Activated CD4-positive, alpha-beta T cell treated with anti-CD3 and anti-CD28 coated beads, Interleukin-2, Interleukin-4, amounts not matched to agents 100 ng/mL and 50 ng/mL, durations not matched to agents 16 hours and 8 hours (primary cell): ENCODE data around the gene RNF212B.

ENCODE experiments used
- DNase-seq: peaks from one replicate; pipeline ENCODE4 v3.0.0-alpha.2; 2020; ENCODE audit warnings: low spot score

RNF212B gene

GRCh38 chr14:23296012-23296777, 58.5 kb downstream of the RNF212B start:
- DNase-seq, result no peak

GRCh38 chr14:23297096-23297495, 59.4 kb downstream of the RNF212B start:
- no peak for DNase-seq

GRCh38 chr14:23297611-23298277, 60.0 kb downstream of the RNF212B start:
- no peak for DNase-seq

DNA sequence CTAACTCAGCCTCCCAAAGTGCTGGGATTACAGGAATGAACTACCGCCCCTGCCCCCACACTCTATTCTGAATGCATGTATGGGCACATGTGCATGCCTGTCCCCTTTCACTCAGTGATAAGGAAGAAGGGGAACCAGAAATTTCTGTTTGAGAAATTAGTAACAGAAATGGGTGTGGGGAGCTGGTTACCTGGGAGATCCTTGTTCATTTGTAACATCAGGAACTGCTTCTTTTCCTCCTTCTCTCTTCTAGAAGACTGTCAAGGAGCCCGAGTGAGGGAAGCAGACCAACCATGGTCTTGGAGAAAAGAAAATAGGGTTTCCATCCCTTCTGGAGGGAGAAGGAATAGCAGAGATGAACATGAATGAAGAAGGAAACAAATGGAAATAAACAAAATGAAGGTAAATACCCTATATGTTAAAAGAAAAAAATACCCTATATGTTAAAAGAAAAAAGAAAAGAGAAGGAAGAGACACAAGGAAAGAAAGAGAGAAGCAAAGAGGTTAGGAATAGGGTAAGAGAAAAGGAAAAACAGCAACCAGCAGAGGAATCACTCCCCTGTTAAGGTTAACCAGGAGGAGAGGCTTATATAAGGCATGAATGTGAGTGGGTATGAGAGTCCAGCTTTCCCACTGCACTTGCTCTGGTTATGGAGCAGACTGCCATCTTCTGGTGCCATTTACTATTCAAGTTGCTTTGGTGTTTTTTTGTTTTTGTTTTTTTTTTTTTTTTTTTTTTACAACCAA, 61.6 kb downstream of the RNF212B start:
- DNase-seq, result peak; percentile 27

DNA sequence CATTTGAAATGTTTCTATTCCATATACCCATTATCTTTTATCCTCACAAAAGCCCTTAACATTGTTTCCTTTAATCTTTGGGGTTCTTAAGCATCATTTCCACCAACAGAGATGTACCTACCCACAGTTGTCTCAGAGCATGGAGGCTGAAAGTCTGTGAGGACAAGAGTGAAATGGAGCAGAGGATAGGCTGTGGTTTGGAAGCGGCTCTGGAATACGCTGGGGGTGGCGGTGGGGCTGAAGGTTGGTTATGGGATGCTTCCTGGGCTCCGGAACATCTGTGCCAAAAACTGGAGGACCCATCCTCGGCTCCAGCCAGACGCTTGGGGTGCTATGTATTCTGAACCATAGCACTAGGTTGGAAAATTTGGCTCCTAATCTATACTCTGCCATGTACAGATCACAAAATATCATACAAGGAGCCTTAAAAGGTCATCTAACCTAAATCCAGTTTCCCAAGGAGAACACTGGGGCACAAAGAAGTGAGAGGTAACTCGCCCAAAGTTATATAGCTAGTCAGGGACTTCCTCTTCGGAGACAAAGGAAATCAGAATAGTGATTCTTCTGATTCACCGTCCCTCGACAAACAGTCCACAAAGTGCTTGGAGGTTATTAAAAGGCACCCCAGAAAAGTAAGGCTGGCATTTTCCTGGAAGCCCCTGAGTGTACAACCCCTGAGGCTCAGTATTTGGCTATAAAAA, 62.4 kb downstream of the RNF212B start:
- no peak for DNase-seq

- peak; percentile 8 for DNase-seq
Measured at GRCh38 chr14:23300687-23301223, 63.0 kb downstream of the RNF212B start.

GRCh38 chr14:23301288-23301968, 63.7 kb downstream of the RNF212B start:
- peak; percentile 98 for DNase-seq

DNA sequence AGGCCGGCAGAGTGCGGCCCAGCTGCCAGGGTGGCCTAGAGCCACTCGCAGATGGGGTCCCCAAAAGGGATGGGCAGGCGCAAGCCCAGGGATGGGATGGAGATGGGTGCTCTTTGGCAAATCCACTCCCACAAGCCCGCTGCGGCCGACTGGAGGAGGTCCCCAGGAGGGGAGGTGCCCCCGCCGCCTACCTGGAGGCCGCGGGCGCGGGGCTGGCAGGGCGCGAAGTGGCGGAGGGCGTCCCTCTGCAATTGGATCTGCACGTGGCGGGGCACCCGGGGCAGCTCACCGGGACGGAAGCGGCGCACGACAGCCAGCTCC, 64.2 kb downstream of the RNF212B start:
- DNase-seq, result no peak

DNA sequence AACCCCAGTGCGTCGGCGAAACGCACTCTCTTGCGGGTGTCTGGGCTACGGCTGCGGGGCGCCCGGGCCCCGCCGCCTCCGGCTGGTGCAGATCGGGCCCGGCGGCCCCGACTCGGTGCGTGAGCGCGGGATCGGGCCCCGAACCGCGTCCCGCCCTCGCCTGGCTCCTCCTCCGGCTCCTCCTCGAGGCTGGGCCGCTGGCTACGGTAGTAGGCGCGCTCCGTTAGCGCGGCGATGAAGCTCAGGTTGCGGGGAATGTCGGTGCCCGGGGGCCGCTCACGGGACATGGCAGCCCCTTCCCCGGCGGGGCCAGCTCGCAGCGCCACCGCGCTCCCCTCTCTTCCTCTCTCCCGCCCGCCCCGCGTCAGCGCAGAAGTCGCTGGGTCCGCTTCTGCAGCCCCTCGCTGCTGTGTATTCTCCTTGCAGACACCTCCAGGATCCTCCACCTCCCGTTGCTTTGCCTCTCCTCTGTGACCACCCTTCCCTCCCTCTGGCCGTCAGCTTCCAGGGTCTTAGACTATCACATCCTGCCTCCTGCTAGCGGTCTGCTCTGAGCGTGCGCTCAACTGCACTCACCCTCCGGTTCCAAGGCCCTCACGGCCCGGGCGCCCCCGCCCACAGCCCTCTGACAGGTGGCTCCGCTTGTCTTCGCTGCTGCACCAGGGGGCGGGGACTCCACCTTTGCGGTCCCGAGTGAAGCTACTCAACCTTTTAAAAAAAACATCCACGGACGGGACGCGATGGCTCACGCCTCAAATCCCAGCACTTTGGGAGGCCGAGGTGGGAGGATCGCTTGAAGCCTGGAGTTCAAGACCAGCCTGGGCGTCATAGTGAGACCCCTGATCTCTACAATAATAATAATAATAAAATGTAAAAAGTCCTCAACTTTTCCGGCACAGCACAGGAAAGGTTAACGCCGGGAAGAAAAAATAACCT, 64.8 kb downstream of the RNF212B start, which contains the start of gene PPP1R3E:
Gene PPP1R3E, minus strand, starts transcription at position 570 of the 936 bp plus-strand sequence. Its CDS starts 283 bp downstream, at position 287.
- DNase-seq, result peak; percentile 83

DNA sequence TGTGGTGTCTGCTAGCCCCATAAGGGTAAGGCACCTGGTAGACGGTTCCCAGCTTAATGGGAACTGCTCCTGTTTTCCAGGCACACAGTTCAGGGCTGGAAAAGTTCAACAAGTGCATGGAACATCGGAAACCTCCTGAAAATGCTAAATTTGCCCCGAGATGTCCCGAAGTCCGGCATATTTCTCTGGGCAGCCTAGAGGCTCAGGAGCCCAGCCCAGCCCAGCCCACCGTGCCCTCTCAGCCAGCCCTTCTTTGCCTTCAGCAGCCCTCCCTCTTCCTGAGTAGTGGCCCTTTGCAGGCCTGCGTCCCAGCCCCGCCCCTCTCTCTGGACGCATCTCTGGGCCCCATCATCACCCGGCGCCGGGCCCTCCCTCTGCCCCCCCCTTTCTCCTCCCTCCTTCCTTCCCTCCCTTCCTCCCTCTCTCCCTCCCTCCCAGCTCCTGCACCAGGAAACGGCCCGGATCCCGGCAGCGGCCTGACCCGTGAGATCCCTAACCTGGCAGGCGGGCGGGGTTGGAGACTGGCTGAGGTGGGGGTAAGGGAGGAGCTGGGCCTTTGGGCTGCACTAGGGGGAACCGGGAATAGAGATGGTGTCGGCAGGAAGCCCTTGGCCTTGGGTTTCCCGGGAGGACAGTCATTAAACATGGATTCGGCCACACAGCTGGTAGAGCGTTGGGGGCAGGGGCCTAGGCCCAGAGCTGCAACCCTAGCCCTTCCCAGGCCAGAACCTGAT, 68.8 kb downstream of the RNF212B start, which contains the start of gene BCL2L2:
Gene BCL2L2, plus strand, starts transcription at position 422 of the 734 bp plus-strand sequence. CDS start 935 bp downstream, outside the sequence.
- no peak for DNase-seq

GRCh38 chr14:23307146-23307530, 69.4 kb downstream of the RNF212B start:
- DNase-seq, result no peak

DNA sequence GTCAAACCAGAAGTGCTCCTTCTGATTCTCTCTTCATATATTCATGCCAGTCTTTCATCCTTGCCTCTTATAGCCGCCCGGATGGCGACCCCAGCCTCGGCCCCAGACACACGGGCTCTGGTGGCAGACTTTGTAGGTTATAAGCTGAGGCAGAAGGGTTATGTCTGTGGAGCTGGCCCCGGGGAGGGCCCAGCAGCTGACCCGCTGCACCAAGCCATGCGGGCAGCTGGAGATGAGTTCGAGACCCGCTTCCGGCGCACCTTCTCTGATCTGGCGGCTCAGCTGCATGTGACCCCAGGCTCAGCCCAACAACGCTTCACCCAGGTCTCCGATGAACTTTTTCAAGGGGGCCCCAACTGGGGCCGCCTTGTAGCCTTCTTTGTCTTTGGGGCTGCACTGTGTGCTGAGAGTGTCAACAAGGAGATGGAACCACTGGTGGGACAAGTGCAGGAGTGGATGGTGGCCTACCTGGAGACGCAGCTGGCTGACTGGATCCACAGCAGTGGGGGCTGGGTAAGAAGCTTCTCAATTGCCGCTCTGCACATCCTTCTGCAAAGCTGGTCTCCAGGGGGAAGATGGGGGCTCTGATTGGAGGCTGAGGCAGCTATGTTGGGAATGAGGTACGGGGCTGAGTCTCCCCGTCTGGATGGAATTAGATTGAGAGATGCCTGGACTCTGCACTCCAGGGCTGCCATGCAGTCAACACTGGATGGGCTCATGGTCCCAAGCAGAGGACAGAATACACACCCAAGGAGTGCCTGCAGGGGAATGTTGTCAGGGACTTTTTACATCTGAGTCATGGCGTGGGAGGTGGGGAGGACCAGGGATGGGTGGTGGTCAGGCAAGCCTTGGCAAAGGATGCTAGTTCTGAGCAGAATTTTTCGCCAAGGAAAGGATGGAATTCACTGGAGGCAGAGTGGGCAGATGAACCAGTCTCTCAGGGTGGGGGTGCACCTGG, 70.2 kb downstream of the RNF212B start:
- DNase-seq, result no peak

GRCh38 chr14:23308721-23309445, 71.1 kb downstream of the RNF212B start:
- DNase-seq, result no peak

- no peak for DNase-seq
Measured at GRCh38 chr14:23310546-23310945, 72.8 kb downstream of the RNF212B start.

DNA sequence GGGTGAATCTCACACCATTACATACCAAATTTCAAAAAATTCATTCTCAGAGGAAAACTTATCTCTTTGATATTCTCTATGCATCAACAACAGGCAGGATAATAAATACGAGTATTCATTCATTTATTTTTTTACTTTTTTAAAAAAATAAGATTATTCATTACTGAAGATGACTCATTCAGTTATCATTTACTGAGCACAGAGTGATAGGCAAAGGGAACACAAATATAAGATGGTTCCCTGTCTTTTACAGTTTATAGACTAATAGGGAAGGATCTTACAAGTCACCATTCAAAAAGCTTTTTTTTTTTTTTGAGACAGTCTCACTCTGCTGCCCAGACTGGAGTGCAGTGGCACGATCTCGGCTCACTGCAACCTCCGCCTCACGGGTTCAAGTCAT, 78.6 kb downstream of the RNF212B start:
- no peak for DNase-seq

GRCh38 chr14:23319746-23320583, 82.2 kb downstream of the RNF212B start:
- DNase-seq, result no peak
